OCI-LY3 (cell line): ENCODE data around the gene LTBP2.

Experiments used
- EZH2phosphoT487 ChIP-seq: fragments of 200-600 bp; shearing (Covaris generic); IDR thresholded peaks from 2 replicates; pipeline ENCODE4 v1.6.1; 2018; ENCODE audit warnings: antibody characterized with exemption, mixed run types, low read depth
- TF ChIP-seq, protein P1 (sequence below): fragments of 200-600, 300-600 bp; sonication (generic); IDR thresholded peaks from 2 replicates; pipeline ENCODE4 v1.5.1; 2014; ENCODE audit warnings: antibody characterized with exemption, low read length, low read depth

DNA sequence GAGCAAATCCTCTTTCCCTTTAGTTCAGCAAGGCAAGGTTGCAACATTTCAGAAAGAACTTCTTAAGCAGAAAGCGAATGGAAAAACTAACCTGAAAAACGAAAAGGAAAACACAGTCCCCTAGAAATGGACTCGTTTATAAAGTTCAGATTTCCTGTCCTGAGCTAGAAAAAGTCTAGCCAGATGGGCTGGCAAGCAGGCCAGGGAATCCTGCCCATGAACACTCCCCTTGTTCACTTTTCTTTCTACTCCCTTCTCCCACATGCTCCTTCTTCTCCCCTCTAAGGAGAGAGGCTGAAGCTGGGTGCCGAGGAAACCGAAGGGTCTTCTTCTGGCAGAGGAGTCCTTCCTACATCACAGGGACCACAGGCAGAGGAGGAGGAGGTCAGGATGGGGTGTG, 27.1 kb downstream of the LTBP2 start:
- TF ChIP-seq, protein P1, sequence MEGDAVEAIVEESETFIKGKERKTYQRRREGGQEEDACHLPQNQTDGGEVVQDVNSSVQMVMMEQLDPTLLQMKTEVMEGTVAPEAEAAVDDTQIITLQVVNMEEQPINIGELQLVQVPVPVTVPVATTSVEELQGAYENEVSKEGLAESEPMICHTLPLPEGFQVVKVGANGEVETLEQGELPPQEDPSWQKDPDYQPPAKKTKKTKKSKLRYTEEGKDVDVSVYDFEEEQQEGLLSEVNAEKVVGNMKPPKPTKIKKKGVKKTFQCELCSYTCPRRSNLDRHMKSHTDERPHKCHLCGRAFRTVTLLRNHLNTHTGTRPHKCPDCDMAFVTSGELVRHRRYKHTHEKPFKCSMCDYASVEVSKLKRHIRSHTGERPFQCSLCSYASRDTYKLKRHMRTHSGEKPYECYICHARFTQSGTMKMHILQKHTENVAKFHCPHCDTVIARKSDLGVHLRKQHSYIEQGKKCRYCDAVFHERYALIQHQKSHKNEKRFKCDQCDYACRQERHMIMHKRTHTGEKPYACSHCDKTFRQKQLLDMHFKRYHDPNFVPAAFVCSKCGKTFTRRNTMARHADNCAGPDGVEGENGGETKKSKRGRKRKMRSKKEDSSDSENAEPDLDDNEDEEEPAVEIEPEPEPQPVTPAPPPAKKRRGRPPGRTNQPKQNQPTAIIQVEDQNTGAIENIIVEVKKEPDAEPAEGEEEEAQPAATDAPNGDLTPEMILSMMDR = no peak
- TF ChIP-seq EZH2phosphoT487 = no peak
